GM20431 (cell line): ENCODE measurements around the gene ANKRD44.
"Not testable (repeated sequence)": the region's sequence is repeated elsewhere in the genome, so short reads cannot be mapped to it uniquely, and the experiment has no call there.

ENCODE experiments used
- in situ Hi-C: fragments of 300-500 bp; cut with MseI, MboI; formaldehyde crosslinking; loops from one replicate; pipeline ENCODE4 v1.15.0; 2020; ENCODE audit warnings: low sequenced_read_pairs; ENCODE audit not compliant: unreplicated experiment

Gene ANKRD44

GRCh38 chr2:197296835-197297234, 13.7 kb downstream of the ANKRD44 start:
- in situ Hi-C loops = no loop called here

- in situ Hi-C loops = no loop called here
Measured at GRCh38 chr2:197294260-197294659, 16.3 kb downstream of the ANKRD44 start.

- in situ Hi-C loops = no loop called here
Measured at GRCh38 chr2:197293252-197294007, 17.1 kb downstream of the ANKRD44 start.

- in situ Hi-C loops = no loop called here
Measured at GRCh38 chr2:197292619-197293018, 18.0 kb downstream of the ANKRD44 start.

DNA sequence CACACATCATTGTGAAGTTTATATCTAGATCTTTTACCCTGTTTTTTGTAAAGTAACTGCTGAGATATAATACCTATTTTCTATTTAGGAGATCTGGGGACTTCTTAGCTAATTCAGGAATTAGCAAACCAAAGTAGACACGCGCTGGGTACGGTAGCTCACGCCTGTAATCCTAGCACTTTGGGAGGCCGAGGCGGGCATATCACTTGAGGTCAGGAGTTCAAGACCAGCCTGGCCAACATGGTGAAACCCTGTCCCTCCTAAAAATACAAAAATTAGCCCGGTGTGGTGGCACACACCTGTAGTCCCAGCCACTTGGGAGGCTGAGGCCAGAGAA, 23.0 kb downstream of the ANKRD44 start:
- in situ Hi-C loops = not testable (repeated sequence)

GRCh38 chr2:197286805-197287595, 23.6 kb downstream of the ANKRD44 start:
- in situ Hi-C loops = no loop called here

GRCh38 chr2:197285361-197285760, 25.2 kb downstream of the ANKRD44 start:
- in situ Hi-C loops = no loop called here

- in situ Hi-C loops = no loop called here
Measured at GRCh38 chr2:197284956-197285355, 25.6 kb downstream of the ANKRD44 start.

- in situ Hi-C loops = no loop called here
Measured at GRCh38 chr2:197281421-197281820, 29.2 kb downstream of the ANKRD44 start.

DNA sequence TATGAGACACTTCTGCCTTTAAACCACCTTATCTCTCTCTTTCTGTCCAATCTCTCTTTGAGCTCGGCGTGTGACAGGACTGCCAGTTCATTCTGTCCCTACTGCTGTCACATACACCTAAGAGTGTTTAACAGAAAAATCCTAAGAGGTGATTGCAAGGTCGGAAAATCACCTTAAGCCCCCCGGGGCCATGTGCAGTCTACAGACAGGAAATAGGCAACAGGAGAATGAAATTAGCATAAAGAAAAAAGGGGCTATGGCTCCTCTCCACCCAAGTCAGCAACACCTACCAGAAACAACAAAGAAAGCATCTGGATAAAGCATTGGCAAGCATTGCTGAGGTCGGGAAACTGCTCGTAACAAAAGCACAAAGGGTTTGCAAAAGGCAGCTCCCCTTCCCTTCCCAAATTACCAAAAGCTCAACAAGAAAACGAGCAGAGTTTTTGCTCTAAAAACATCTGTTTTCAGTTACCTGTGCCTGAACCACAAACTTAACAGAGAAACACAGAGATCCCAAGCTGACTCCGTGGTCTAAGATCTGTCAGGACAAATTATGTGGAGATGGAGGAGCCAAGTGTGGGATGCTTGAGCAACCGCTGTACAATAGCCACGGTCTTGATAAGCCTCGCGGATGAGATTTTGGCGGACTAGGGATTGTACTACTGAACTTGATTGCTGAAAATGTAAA, 30.4 kb downstream of the ANKRD44 start:
- in situ Hi-C loops = no loop called here

DNA sequence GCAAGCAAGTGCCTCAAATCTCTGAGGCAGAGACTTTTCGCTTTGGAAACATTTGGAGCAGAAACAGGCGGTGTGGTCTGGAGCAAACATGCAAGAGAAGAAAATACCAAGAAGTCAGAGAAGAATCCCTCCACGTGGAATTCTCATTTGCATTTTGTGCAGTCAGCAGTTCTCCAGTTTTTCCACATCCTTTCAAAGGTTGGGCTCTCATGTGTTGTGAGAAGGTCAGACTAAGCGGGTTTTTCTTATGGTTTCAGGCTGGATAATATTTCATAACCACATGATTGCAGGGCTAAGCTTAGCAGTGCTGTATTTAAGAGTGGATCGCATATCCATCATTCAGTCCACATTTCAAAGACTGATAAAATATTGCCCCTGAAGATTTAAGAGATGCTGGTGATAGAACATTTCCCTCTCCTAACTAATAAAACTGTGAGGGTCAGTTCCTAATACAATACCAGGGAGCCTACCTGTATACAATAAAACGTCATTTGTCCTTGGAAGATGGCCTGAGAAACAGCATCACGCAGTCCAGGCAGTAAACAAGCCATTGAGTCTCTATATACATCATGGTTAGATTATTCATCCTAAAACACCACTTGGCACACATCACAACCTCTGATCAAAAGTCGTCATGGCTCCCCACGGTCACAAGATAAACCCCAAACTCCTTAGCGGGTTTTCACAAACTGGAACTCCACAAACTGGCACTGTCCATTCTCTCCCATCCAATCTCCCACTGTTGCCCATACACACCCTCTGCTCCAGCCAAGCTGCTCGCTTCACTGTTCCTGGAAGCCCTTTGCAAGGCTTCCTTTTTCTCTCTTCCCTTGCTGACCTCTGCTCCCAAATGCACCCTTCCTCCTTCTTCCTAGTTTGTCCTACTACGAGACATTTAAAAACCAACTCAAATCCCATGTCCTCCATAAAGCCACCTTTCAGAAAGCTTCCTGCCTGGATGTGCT, 31.5 kb downstream of the ANKRD44 start:
- in situ Hi-C loops = no loop called here

- in situ Hi-C loops = no loop called here
Measured at GRCh38 chr2:197277794-197278193, 32.8 kb downstream of the ANKRD44 start.

GRCh38 chr2:197276156-197276555, 34.4 kb downstream of the ANKRD44 start:
- in situ Hi-C loops = no loop called here

DNA sequence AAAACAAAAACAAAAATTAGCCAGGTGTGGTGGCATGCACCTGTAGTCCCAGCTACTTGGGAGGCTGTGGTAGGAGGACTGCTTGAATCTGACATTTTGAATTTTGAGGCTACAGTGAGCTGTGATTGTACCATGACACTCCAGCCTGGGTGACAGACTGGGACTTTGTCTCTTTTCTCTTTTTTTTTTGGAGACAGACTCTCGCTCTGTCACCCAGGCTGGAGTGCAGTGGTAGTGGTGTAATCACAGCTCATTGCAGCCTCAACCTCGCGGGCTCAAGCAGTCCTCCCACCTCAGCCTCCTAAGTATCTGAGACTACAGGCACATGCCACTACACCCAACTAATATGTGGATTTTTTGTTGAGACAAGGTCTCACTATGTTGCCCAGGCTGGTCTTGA, 35.6 kb downstream of the ANKRD44 start:
- in situ Hi-C loops = no loop called here

- in situ Hi-C loops = no loop called here
Measured at GRCh38 chr2:197274349-197274748, 36.2 kb downstream of the ANKRD44 start.

- in situ Hi-C loops = no loop called here
Measured at GRCh38 chr2:197273485-197273884, 37.1 kb downstream of the ANKRD44 start.

- in situ Hi-C loops = no loop called here
Measured at GRCh38 chr2:197270601-197271000, 40.0 kb downstream of the ANKRD44 start.

DNA sequence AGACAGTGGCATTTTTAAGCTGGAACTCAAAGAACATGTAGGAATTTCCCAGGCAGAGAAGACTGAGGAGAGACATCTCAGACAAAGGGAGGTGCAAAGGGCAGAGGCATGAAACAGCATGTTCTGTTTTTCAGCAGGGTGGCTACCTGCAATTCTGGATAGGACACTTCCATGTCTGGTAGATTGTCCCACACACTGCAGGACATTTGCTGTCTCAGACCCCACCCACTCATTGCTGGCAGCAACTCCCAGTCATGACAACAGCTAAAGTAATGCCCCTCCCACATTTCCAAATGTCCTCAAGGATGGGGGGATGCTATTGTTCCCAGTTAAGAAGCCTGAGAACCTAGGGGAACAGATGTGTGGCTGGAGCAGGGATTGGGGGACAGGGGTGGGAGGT, 40.8 kb downstream of the ANKRD44 start:
- in situ Hi-C loops = no loop called here

DNA sequence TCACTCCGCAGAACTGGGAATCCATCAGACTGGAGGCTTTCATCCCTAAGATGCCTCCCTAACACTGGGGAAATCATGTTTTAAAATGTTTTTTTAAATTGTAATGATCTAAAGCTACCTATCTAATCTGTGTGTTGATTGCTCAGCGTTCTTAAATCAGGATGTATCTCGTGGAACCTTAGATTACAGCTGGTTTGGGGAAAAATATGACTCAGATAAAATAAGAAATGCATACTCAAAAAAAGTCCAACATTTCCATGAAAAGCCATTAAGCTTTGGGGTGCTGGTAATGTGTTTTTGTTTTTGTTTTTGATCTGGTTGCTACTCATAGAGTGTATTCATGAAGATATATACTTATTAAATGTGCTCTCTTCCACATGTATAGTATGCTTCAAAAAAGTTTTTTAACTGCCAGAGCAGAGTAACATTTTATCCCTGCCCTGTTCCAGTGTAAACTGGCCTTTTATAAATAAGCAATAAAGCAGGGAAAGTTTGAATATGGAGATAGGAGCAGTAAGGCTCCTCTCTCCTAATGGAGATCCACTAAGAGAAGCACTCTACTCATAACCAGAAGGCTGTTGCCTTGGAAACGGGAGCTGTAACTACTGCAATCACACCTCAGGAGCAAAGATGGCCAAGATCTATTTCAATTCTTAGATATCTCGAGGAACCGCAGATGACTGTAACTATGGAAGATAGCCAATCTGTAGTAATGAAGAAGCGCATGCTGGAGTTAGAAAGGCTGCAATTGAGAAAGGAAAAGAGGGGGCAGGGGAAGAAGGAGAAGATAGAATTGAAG, 41.6 kb downstream of the ANKRD44 start:
- in situ Hi-C loops = no loop called here
